ENCODE data around the gene ZNF423.

ZNF423 gene

GRCh38 chr16:49644145-49644463, 211.8 kb downstream of the ZNF423 start:
- DNase-seq (ENCODE audit: low read depth): no peak
- TF ChIP-seq, protein P1, sequence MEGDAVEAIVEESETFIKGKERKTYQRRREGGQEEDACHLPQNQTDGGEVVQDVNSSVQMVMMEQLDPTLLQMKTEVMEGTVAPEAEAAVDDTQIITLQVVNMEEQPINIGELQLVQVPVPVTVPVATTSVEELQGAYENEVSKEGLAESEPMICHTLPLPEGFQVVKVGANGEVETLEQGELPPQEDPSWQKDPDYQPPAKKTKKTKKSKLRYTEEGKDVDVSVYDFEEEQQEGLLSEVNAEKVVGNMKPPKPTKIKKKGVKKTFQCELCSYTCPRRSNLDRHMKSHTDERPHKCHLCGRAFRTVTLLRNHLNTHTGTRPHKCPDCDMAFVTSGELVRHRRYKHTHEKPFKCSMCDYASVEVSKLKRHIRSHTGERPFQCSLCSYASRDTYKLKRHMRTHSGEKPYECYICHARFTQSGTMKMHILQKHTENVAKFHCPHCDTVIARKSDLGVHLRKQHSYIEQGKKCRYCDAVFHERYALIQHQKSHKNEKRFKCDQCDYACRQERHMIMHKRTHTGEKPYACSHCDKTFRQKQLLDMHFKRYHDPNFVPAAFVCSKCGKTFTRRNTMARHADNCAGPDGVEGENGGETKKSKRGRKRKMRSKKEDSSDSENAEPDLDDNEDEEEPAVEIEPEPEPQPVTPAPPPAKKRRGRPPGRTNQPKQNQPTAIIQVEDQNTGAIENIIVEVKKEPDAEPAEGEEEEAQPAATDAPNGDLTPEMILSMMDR (conservative IDR thresholded peaks at IDR 0.05; ENCODE audit: low read length): peak; percentile 21
- H3K4me3 ChIP-seq (ENCODE audit: low read length): no peak overlapping the region

- no peak overlapping the region for H3K4me3 ChIP-seq (ENCODE audit: low read length)
- peak; percentile 73 for DNase-seq (ENCODE audit: low read depth)
- TF ChIP-seq, protein P1 (conservative IDR thresholded peaks at IDR 0.05; ENCODE audit: low read length): no peak
Observed at GRCh38 chr16:49643429-49644144, 212.3 kb downstream of the ZNF423 start.

- DNase-seq (ENCODE audit: low read depth): no peak
- TF ChIP-seq, protein P1 (conservative IDR thresholded peaks at IDR 0.05; ENCODE audit: low read length): no peak
- H3K4me3 ChIP-seq (ENCODE audit: low read length): no peak overlapping the region
Observed at GRCh38 chr16:49641250-49641649, 214.7 kb downstream of the ZNF423 start.

DNA sequence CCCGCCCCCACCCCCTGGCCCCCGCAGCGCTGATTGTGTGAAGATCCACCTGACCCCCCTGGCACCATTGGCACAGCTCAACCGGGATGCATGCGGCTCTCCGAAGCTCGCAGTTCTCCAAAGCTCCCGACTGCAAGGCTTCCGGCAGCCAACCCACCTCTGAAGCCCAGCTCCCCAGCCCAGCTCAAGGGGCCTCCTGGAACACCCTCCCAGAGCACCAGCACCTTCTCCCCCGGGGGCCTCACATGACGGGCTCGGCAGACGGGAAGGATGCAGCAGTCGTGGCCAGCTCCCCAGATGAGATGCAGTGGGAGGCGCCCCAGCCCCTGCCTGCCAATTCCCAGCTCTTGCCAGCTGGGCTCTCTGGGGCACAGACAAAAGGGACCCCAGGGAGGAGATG, 215.3 kb downstream of the ZNF423 start:
- TF ChIP-seq, protein P1 (conservative IDR thresholded peaks at IDR 0.05; ENCODE audit: low read length): no peak
- no peak overlapping the region for H3K4me3 ChIP-seq (ENCODE audit: low read length)
- DNase-seq (ENCODE audit: low read depth): no peak

DNA sequence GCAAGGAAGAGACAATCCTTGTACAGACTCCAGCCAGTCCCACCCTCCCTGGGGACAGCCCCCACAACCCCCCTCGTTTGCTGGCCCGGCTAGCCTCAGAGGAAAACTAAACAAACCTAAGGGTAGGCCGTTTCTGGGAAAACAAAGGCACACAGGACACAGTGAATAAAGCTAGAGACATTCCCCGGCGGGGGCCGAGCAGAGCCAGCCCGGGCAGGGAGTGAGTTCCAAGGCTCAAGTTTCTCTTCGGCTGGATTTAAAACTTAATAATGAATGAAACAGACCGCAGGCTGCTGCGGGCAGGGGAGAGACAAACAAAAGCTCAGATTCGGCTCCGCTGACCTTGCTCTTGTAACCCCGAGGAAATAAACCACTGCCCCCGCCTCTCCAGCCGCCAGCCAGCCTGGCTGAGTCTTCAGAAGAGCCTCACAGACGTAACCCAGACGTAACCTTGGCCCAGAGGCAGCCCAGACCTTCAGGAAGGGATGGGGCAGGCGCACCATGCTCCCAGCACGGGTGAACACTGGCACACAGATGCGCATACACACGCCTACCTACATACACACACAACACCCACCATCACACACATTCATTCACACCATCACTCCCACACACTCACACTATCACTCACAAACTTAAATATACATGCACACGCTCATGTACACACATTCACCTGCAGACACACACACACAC, 216.0 kb downstream of the ZNF423 start:
- no peak overlapping the region for H3K4me3 ChIP-seq (ENCODE audit: low read length)
- no peak for DNase-seq (ENCODE audit: low read depth)
- TF ChIP-seq, protein P1 (conservative IDR thresholded peaks at IDR 0.05; ENCODE audit: low read length): no peak

DNA sequence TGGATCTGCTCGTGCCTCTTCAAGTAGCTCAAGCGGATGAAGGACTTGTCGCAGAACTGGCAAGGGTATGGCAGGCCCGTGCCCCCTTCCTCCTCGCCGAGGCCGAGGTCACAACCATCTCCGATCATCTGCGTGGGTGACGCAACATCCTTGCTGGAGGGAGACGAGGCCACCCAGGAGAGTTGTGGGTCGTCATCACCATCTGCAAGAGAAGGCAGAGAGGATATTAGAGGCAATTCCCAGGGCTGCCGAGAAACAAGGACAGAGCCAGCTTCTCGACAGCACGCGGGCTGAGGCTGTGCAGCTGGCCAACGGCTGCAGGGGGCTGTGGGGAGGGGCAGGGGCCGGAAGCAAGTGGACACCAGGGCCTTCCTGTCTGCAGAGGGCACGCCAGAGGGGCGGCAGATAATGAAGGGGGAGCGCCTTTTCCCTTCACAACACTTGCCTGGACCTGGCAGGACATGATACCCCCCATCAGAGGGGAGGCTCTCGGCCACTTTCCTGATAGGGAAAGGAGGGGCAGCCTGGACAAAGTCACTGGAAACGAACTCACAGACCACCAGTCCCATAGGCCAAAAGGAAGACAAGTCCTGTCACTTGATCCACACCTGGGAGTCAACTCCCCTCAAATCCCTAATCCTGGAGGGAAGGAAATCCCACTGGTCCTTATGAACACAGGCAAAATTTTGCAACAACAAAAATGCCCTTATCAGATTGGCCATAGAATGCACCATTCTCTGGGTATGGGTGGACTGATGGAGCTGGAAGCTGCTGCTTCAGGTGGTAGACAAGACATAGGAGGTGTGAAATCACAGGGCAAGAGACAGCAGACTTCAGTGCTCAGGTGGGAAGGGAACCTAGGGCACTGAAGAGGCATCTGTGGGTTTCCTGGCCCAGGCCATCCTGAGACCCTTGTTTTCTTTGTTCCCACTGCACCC, 217.0 kb downstream of the ZNF423 start:
- no peak for DNase-seq (ENCODE audit: low read depth)
- no peak overlapping the region for H3K4me3 ChIP-seq (ENCODE audit: low read length)
- TF ChIP-seq, protein P1 (conservative IDR thresholded peaks at IDR 0.05; ENCODE audit: low read length): no peak
